ENCODE data around the gene NR2F1. TPM values are rescaled to one million over a fixed set of nuclear protein-coding genes. Genes with fewer than 3 reads are reported as not detected.
"Not testable (repeated sequence)": the region's sequence is repeated elsewhere in the genome, so short reads cannot be mapped to it uniquely, and the experiment has no call there.

Gene NR2F1
- not detected in 2 replicates for total RNA-seq (2014; rRNA removed; shearing (Covaris generic))

DNA sequence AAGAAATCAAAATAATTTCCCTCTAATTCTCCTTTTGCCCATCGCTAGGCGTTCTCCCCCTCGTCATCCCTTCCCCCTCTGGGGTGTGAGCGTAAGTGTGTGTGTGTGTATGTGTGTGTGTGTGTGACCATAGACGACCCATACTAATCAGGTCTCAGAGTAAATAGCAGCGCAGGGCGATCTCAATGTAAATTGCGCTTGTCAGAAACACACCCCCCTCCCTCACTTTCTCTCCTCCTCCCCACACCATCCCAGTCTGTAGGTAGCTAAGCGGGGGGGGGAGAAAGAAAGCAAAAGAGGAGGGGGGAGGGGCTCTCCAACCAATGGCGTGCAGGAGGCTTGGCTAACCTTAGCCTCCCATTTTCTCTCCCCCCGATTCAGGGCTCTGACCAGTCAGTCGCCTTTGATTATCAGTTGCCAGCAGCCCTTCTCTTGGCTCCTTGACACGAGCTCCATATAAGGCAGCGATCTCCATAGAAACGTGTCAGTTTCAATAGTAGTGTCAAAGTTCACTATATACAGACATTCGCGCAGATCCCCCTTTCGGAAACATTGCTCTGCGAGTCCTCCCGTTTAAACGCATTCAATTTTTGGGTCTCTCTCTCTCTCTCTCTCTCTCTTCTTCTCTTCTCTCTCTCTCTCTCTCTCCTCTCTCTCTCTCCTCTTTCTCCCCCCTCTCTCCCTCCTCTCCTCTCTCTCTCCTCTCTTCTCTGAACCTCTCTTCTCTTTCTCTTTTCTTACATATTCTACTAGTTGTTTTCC, at the start of gene NR2F1:
Gene NR2F1 (plus strand): TSS at position 546 of the 762 bp plus-strand sequence. CDS start 1,802 bp downstream, outside the sequence.
- Histone ChIP-seq H3K4me3 (ENCODE audit: insufficient read depth, low read depth, low read length) (peak within 1 kb of the TSS; percentile 3; the same call in 1 of the 2 replicates), H3K27me3 (ENCODE audit: control insufficient read depth, insufficient read depth, low read length) (peaks cover 89% of the 10 kb centered on the region), H3K36me3 (replicated peaks; ENCODE audit: control insufficient read depth, insufficient read depth, low read length) (no peaks in the 10 kb centered on the region)
- peak; percentile 76 for DNase-seq

DNA sequence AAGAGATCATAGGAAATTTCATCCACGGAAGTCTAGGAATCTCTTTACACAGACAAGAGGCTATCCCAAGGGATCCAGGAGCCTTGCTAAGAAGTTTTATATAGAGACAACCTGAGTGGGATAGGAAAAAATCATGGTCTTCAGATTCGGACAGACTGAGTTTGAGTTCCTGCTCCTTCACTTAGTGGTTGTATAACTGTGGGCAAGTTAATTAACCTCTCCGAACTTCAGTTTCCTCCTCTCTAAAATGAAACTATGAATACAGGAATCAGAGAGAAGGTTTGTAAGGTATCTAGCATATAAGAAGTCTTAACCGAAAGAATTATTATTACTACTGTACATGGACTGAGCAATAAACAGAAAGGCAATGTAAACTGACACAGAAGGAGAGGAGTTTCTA, 37.1 kb upstream of the NR2F1 start:
- no peak for DNase-seq
- Histone ChIP-seq H3K36me3 (replicated peaks; ENCODE audit: control insufficient read depth, insufficient read depth, low read length) (no peaks in the 10 kb centered on the region), H3K27me3 (ENCODE audit: control insufficient read depth, insufficient read depth, low read length) (no peaks in the 10 kb centered on the region), H3K4me3 (ENCODE audit: insufficient read depth, low read depth, low read length) (no peak overlapping the region)

GRCh38 chr5:93549594-93549993, 33.4 kb upstream of the NR2F1 start:
- not testable (repeated sequence) for H3K4me3 ChIP-seq (ENCODE audit: insufficient read depth, low read depth, low read length); DNase-seq; H3K36me3 ChIP-seq (replicated peaks; ENCODE audit: control insufficient read depth, insufficient read depth, low read length); H3K27me3 ChIP-seq (ENCODE audit: control insufficient read depth, insufficient read depth, low read length)

DNA sequence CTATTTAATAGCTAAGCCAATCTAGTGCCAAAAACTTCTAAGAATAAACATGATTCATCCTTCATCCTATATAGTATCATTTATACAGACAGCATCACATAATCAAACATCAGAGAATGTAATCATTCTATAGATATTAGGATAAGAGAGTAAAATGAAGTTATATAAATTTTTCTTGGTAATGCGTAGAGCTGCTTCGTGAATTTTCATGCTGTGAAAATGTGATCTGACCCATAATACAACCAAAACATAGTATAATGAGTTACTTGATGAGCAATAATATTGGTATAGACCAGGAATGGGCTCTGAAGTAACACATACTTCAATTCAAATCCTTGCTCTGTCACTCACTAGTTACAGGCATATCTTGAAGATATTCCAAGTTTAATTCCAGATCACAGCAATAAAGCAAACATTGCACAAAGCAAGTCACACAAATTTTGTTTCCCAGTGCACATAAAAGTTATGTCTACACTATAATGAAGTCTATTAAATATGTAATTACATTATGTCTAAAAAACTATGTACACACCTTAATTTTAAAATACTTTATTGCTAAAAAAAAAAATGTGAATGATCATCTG, 25.9 kb upstream of the NR2F1 start:
- Histone ChIP-seq H3K36me3 (replicated peaks; ENCODE audit: control insufficient read depth, insufficient read depth, low read length) (no peaks in the 10 kb centered on the region), H3K4me3 (ENCODE audit: insufficient read depth, low read depth, low read length) (no peak overlapping the region), H3K27me3 (ENCODE audit: control insufficient read depth, insufficient read depth, low read length) (no peaks in the 10 kb centered on the region)
- DNase-seq: no peak

- no peak overlapping the region for H3K4me3 ChIP-seq (ENCODE audit: insufficient read depth, low read depth, low read length)
- H3K27me3 ChIP-seq (ENCODE audit: control insufficient read depth, insufficient read depth, low read length): peaks cover 39% of the 10 kb centered on the region
- H3K36me3 ChIP-seq (replicated peaks; ENCODE audit: control insufficient read depth, insufficient read depth, low read length): no peaks in the 10 kb centered on the region
- no peak for DNase-seq
Measured at GRCh38 chr5:93566091-93566490, 16.9 kb upstream of the NR2F1 start.

DNA sequence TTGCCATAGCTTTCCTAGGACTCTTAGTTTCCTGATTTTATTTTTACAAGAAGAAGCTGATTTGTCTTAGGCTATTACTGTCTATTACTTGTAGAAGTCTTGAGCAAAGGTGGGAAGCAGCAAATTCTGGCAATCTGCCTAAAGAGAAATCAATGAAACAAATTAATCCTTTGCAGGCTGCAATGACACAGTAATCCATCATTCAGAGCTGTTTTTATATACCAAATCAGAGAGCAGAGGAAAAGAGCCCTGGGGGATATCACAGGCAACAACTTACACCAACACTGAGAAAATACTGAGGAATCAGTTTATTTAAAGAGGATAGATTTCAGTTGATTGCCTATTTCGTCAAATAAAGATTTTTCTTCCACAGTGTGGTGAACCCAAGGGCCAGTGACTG, 15.6 kb upstream of the NR2F1 start:
- no peak overlapping the region for H3K4me3 ChIP-seq (ENCODE audit: insufficient read depth, low read depth, low read length)
- H3K27me3 ChIP-seq (ENCODE audit: control insufficient read depth, insufficient read depth, low read length): peaks cover 53% of the 10 kb centered on the region
- DNase-seq: no peak
- no peaks in the 10 kb centered on the region for H3K36me3 ChIP-seq (replicated peaks; ENCODE audit: control insufficient read depth, insufficient read depth, low read length)

DNA sequence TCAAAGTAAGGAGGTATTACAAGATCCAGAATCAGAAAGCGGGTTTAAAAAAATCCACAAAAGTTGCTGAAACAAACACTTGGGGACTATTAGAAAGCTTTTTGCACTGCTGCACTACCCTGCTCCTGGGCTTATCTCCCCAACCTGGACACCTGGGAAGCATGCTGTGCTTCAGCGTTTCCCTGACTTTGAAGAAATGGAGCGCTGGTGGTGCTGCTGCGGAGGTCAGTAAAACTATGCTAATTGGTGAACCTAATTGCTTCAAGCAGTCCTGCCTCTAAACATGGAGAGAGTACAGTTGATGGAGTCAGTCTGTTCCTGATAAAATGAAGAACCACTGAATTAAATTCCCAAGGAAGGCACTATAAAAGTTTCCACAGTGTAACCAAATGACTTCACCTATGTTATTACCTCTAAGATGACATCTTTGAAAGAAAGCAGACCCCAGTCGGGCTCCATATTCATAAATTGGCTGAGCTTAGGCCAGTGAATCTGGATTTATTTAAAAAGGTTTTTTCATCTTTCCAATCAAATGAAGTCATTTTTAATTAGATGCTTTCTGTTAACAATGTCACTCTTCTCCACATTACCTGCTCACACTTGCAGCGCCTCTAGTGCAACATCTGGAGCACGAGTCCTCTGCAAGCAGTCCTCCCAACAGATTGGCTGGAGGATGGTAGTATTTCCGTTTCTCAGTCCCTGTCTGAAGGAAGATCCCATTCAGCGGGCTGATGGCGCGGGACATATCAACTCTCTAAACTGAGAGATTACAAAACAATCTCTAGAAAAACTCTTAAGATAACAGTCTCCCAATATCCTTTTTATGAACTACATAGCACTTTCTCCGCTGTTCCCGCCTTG, 13.5 kb upstream of the NR2F1 start:
- H3K36me3 ChIP-seq (replicated peaks; ENCODE audit: control insufficient read depth, insufficient read depth, low read length): no peaks in the 10 kb centered on the region
- peak overlapping the region; percentile 46; the same call in 1 of the 2 replicates for H3K4me3 ChIP-seq (ENCODE audit: insufficient read depth, low read depth, low read length)
- peaks cover 74% of the 10 kb centered on the region for H3K27me3 ChIP-seq (ENCODE audit: control insufficient read depth, insufficient read depth, low read length)
- DNase-seq: peak; percentile 58

DNA sequence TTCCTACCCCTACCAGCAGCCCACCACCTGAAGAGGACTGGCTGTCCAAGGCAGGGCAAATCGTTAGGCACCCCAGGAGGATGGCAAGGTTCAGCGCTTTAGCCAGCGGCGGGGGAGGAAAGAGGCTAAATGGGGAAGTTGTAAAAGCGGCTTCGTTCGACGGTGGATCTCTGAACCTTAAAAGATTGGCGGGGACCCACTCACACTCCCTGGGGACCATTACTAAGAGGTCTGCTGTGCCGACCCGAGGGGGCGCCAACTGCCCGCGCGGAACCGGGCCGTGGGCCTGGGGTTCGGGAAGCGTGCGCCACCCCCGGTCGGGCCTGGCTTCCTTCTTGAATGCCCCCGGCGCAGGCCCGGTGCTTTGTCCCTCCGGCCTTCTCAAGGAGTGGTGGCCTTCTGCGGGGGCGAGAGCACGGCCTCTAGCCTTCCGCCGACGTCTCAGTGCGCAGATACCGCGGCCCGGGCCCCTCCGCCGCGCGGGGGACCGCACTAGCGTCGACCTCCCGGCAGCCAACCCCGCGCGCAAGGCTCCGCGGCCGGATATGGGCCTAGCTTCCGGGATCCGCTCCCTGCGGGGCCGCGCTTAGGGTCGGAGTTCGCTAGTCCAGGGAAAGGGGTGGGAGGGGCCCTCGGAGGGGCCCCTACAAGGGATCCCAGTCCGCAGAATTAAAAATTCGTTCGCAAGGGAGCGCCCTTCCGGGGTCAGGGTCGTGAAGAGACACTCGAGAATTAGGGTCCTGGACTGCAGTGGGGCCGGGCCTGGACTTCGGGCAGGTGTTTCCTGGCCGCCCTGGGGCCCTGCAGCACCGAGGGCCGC, 12.5 kb upstream of the NR2F1 start:
- Histone ChIP-seq H3K27me3 (ENCODE audit: control insufficient read depth, insufficient read depth, low read length) (peaks cover 84% of the 10 kb centered on the region), H3K4me3 (ENCODE audit: insufficient read depth, low read depth, low read length) (peak overlapping the region; percentile 46), H3K36me3 (replicated peaks; ENCODE audit: control insufficient read depth, insufficient read depth, low read length) (no peaks in the 10 kb centered on the region)
- peak; percentile 82 for DNase-seq

DNA sequence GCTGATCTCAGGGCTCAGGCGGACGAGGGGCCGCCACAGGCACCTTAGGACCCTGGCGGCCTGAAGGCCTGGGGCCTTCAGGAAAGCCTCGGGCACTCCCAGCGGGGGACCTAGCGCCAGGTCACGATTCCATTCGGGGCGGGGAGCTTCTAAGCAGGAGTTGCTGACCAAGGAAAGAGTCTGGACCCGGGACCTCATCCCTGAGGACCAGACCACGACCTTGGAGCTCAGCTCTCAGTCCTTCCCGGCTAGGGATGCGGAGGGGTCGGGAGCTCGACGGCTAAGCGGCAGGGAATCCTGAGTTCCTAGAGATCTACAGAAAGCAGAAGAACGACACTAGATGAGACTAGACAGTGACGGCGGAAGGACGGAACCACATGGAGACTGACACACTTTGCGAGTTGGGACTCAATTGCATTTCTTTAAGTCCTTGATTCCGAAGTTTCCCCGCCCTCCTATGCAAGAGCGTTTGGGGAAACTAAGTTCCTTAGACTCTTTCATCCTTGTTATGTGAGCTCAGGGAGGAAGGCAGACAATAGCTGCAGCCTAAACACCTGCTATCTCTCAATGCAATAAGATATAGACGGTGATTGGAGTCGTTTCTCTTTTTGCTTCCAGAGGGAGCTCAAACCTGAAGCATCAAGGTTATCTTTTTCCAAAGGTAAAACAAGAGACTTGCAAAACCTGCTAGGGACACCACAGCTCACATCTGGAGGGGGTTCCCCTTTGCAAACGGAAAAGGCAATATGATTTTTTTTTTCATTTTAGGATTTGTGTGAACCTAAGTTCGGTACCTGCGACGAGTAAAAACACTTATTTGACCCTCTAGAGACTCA, 11.7 kb upstream of the NR2F1 start:
- Histone ChIP-seq H3K36me3 (replicated peaks; ENCODE audit: control insufficient read depth, insufficient read depth, low read length) (no peaks in the 10 kb centered on the region), H3K4me3 (ENCODE audit: insufficient read depth, low read depth, low read length) (peak overlapping the region; percentile 46), H3K27me3 (ENCODE audit: control insufficient read depth, insufficient read depth, low read length) (peaks cover 92% of the 10 kb centered on the region)
- DNase-seq: peak; percentile 72

GRCh38 chr5:93572101-93572607, 10.9 kb upstream of the NR2F1 start:
- Histone ChIP-seq H3K27me3 (ENCODE audit: control insufficient read depth, insufficient read depth, low read length) (peaks cover 97% of the 10 kb centered on the region), H3K4me3 (ENCODE audit: insufficient read depth, low read depth, low read length) (peak overlapping the region; percentile 4; the same call in 1 of the 2 replicates), H3K36me3 (replicated peaks; ENCODE audit: control insufficient read depth, insufficient read depth, low read length) (no peaks in the 10 kb centered on the region)
- peak; percentile 72 for DNase-seq

DNA sequence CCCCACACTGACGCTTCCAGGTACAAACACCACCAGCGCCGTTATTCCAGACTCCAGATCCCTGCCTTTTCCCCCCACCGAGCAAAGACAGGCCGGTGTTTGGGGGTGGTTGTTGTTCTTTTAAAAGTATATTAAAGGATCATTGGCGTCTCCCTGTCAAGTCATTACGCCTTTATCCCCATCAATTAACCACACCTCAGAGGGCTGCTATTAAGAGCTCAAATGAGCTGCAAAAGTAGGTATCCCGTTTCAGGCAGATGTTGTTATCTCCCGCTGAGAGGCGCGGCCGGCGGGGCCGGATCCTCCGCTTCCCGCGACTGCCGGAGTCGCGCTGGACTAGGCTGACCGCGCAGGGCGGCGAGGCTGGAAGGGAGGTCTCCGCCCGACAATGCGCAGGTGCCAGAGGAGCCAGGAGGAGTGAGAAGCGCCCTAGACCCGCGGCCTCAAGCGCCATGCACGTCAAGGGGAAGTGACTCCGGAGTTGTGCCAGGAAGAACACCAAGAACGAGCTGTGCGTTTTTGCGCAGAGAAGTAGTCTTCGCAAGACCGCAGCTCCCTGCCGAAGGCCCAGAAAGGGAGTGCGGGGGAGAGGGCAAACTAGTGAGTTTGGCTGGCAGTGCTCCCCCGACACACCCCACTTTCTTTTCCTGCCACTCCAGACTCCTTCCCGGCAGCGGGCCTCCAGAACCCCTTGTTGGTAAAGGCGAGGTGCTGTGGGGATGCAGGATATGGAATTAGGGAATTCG, 10.2 kb upstream of the NR2F1 start:
- peak; percentile 83 for DNase-seq
- Histone ChIP-seq H3K36me3 (replicated peaks; ENCODE audit: control insufficient read depth, insufficient read depth, low read length) (no peaks in the 10 kb centered on the region), H3K27me3 (ENCODE audit: control insufficient read depth, insufficient read depth, low read length) (peaks cover 100% of the 10 kb centered on the region), H3K4me3 (ENCODE audit: insufficient read depth, low read depth, low read length) (peak overlapping the region; percentile 13)

DNA sequence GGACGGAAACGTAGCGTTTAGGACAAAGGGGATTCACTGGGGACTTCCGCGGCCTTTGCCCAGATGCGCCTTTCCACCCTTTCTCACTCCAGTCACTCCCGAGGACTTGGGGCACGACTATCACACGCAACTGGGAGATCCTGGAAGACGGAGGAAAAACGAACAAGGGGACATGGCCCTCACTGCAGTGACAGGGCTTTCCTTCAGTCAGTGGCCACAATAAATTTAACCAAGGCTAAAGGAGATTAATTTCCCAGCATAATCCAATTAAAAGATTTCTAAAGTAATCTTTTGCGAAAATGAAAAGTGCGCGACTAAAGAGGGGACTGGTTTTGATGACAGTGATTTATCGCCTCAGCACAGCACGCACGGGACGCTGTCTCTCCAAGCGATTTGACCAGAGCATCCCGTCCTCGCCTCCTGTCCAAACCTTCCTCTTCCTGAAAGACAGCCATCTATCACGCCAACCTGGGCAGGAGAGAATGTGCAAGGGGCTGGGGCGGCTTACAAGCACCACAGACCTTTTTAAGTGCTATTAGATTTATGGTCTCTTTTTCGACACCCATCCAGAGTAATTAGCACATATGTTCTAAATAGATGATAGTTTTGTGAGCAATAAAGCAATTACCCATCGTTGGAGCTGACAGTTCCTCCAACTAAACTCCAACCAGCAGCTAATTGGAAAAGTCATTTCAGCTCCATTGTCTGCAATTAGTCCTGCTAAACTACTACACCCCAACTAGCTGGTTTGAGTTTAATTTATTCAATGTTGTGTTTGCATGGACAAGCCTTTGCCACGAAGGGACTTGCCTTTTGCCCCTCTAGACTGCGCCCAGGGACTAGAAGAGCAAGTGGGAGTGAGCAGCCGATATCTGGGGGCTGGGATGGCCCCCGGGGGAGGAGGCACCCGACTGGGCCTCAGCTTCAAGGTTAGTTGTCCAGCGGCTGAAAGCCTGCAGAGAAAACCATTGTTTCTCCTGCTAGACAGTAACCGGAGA, 9.4 kb upstream of the NR2F1 start:
- Histone ChIP-seq H3K36me3 (replicated peaks; ENCODE audit: control insufficient read depth, insufficient read depth, low read length) (no peaks in the 10 kb centered on the region), H3K27me3 (ENCODE audit: control insufficient read depth, insufficient read depth, low read length) (peaks cover 100% of the 10 kb centered on the region), H3K4me3 (ENCODE audit: insufficient read depth, low read depth, low read length) (no peak overlapping the region; the same call in 1 of the 2 replicates)
- DNase-seq: peak; percentile 37

Data from H7 (cell line).